Gastrocnemius medialis (tissue), 4 donors: ENCODE data around the gene DENND1A. TPM values are rescaled to one million over a fixed set of nuclear protein-coding genes. Genes with fewer than 3 reads are reported as not detected.

Experiments
- ATAC-seq, 2 donors: fragments of 150-250 bp; one replicate each; pipeline ENCODE4 v1.9.1; 2016
- DNase-seq, 2 donors: peaks; one replicate each; pipeline ENCODE4 v3.0.0-alpha.2; 2019
- H3K27ac ChIP-seq, 4 donors: fragments of 200-600 bp; sonication (generic); 1 replicate in 1 of 4; 2 replicates in 3 of 4; pipeline ENCODE4 v1.5.1; 2016 to 2018; ENCODE audit warnings: mild to moderate bottlenecking in 2 of 4, moderate library complexity in 1 of 4
- H3K27me3 ChIP-seq, 3 donors: fragments of 200-600 bp; sonication (generic) in 2 of 3; 1 replicate in 1 of 3; 2 replicates in 2 of 3; pipeline versions ENCODE4 v1.5.1 to v1.6.0; 2016 to 2019; ENCODE audit warnings: mild to moderate bottlenecking in 1 of 3, moderate library complexity in 1 of 3
- H3K36me3 ChIP-seq, 2 donors: fragments of 200-600 bp; sonication (generic) in 1 of 2; one replicate each; pipeline ENCODE4 v1.5.1; 2017 to 2018
- H3K4me1 ChIP-seq, 2 donors: fragments of 200-600 bp; sonication (generic) in 1 of 2; one replicate each; pipeline ENCODE4 v1.5.1; 2016 to 2017; ENCODE audit warnings: mild to moderate bottlenecking in 2 of 2
- H3K4me3 ChIP-seq, 4 donors: fragments of 200-600 bp; sonication (generic) in 3 of 4; 1 replicate in 1 of 4; 2 replicates in 3 of 4; pipeline ENCODE4 v1.5.1; 2016 to 2019; ENCODE audit warnings: mild to moderate bottlenecking in 2 of 4
- H3K9me3 ChIP-seq, 3 donors: fragments of 200-600 bp; sonication (generic) in 2 of 3; 1 replicate in 1 of 3; 2 replicates in 2 of 3; pipeline ENCODE4 v1.5.1; 2016 to 2019
- POLR2A ChIP-seq, 2 donors: fragments of 450-650 bp; IDR thresholded peaks; one replicate each; pipeline ENCODE4 v1.6.1; 2017; ENCODE audit warnings: antibody characterized with exemption in 2 of 2, mild to moderate bottlenecking in 2 of 2, moderate library complexity in 2 of 2
- in situ Hi-C, 4 donors: fragments of 200-750 bp; cut with MboI; loops; one replicate each; pipeline versions ENCODE4 v1.15.0 to v1.8.0; 2017; ENCODE audit warnings: low sequenced_read_pairs in 4 of 4
- intact Hi-C: fragments of 100-400 bp; cut with DNase I; formaldehyde crosslinking; loops from one replicate; pipeline ENCODE4 v1.15.1; 2023; ENCODE audit warnings: low total_unique reads
- total RNA-seq, 4 donors: library from RNA; depleted of rRNA; stranded (reverse); fragments of >200 nt; gene quantifications; one replicate each; pipeline versions ENCODE4 v1.1.0 to v1.2.3, GENCODE V29; 2016
- TF ChIP-seq, protein P1 (sequence below), 5 experiments: fragments of 450-650 bp in 3 of 5; fragments of 200-600 bp in 2 of 5; sonication (generic) in 2 of 5; IDR thresholded peaks in 4 of 5; conservative IDR thresholded peaks in 1 of 5; 1 replicate in 4 of 5; 2 replicates in 1 of 5; pipeline ENCODE4 v1.5.1; 2016 to 2019; ENCODE audit warnings: antibody characterized with exemption in 5 of 5, mild to moderate bottlenecking in 3 of 5, moderate library complexity in 3 of 5

Gene DENND1A
- total RNA-seq, 4 donors from 2014 or later: 14.1 to 24.6 (median 16.4) TPM

DNA sequence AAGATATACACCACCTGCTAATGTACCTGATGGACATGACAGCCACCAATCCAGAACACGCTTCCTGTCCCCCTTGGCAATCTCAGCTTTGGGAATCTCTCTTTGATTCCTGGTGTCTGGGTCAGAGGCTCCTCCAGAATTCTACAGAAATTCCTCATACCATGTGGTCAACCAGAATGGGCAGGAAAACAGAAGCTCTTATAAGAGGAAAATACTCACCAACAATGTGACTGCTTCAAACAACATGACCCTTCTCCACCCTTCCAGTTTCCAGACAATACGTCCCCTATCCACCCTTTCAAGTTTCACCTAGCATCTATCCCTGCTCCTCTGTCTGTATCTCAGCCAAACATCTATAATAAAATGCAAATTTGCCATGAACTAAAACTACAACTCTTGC, 247.2 kb downstream of the DENND1A start:
- TF ChIP-seq, protein P1, sequence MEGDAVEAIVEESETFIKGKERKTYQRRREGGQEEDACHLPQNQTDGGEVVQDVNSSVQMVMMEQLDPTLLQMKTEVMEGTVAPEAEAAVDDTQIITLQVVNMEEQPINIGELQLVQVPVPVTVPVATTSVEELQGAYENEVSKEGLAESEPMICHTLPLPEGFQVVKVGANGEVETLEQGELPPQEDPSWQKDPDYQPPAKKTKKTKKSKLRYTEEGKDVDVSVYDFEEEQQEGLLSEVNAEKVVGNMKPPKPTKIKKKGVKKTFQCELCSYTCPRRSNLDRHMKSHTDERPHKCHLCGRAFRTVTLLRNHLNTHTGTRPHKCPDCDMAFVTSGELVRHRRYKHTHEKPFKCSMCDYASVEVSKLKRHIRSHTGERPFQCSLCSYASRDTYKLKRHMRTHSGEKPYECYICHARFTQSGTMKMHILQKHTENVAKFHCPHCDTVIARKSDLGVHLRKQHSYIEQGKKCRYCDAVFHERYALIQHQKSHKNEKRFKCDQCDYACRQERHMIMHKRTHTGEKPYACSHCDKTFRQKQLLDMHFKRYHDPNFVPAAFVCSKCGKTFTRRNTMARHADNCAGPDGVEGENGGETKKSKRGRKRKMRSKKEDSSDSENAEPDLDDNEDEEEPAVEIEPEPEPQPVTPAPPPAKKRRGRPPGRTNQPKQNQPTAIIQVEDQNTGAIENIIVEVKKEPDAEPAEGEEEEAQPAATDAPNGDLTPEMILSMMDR (IDR thresholded peaks at IDR 0.05 in 4 of 5, conservative IDR thresholded peaks at IDR 0.05 in 1 of 5): no peak
- TF ChIP-seq POLR2A (IDR thresholded peaks at IDR 0.05): no peak
- Histone ChIP-seq H3K36me3 (no peaks in the 10 kb centered on the region), H3K4me1 (peaks cover 15 to 19% of the 10 kb centered on the region in 2 donors), H3K9me3 (no peaks in the 10 kb centered on the region), H3K27ac (no peak overlapping the region), H3K27me3 (no peaks in the 10 kb centered on the region), H3K4me3 (no peak overlapping the region)
- intact Hi-C loops: no loop called here
- in situ Hi-C loops: no loop called here
- ATAC-seq: no peak
- no peak for DNase-seq

DNA sequence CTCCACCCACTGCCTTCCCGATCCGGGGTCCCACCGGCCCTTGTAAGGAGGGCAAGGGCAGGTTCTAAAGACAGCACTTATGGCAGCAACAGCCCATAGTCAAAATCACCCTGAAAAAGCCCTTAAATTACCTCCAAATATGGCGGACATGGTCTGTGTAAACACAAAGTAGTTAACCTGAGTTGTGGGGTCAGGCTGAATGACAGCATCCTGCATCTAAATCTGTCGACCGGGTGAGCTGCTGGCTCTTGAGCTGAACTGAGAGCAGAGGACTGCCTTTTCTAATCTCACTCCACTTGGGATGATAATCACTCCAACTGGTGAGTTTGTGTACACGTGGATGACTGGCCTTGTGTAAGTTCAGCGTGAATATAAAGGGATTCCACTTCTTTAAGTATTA, 249.6 kb downstream of the DENND1A start:
- Histone ChIP-seq H3K4me3 (no peak overlapping the region), H3K27ac (no peak overlapping the region), H3K4me1 (no peaks in the 10 kb centered on the region), H3K9me3 (no peaks in the 10 kb centered on the region), H3K36me3 (no peaks in the 10 kb centered on the region), H3K27me3 (no peaks in the 10 kb centered on the region)
- DNase-seq (no peak), ATAC-seq (no peak)
- intact Hi-C loops (no loop called here), in situ Hi-C loops (no loop called here)
- TF ChIP-seq, protein P1 (IDR thresholded peaks at IDR 0.05 in 4 of 5, conservative IDR thresholded peaks at IDR 0.05 in 1 of 5): no peak
- TF ChIP-seq POLR2A (IDR thresholded peaks at IDR 0.05): no peak

DNA sequence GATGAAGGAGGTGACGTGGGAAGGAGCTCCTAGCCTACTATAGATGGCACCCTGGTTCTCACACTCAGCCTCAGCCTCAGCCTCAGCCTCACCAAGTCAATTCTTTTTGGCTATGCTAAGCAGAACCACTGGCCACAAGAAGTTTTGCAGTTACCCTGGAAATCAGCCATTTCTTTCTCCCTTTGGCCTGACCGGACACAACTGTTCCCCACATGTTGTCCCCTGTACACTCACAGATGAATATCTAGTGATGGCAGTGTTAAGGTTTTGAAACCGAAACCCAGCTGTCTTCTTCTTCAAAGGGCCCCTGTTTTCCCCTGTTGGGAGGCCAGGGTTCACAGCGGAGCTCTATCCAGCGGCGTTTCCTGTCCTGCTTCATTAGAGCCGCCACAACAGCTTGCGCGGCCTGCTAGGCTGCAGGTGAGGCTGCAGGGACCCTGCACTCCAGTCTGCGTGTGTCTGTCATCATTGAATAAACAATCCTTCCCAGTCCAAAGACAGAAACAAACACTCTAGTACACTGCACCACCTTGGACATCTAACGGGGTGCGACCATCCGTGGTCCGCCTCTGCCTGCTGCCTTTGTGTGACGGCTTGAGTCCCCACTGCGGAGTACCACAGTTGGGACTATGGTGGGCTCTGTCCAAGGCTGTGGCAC, 250.5 kb downstream of the DENND1A start:
- no peaks in the 10 kb centered on the region for H3K4me1 ChIP-seq
- DNase-seq (no peak), ATAC-seq (no peak)
- no peak overlapping the region for H3K4me3 ChIP-seq
- in situ Hi-C loops (no loop called here), intact Hi-C loops (no loop called here)
- no peaks in the 10 kb centered on the region for H3K9me3 ChIP-seq
- H3K27me3 ChIP-seq: no peaks in the 10 kb centered on the region
- no peak overlapping the region for H3K27ac ChIP-seq
- TF ChIP-seq, protein P1 (IDR thresholded peaks at IDR 0.05 in 4 of 5, conservative IDR thresholded peaks at IDR 0.05 in 1 of 5): no peak
- no peak for TF ChIP-seq POLR2A (IDR thresholded peaks at IDR 0.05)
- H3K36me3 ChIP-seq: no peaks in the 10 kb centered on the region

DNA sequence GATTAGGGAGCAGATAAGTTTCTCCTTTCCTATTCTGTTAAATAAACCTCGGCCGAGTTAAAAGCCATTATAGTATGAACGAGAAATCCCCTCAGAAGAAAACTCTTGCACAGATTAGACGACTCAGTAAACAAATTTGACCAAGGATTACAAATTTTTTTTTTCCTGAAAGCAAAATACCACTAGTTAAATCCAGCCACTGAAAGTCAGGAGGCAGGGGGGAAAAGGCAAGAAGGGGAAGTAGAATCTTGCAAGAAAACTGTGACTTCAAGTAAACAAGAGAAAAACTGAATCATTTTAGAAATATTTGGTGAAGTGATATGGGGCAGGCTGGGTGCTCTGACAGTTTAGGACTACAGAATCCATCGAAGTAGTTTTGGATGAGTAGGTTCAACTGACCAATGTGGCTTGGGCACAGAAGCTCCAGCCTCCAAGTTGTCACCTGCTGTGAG, 251.0 kb downstream of the DENND1A start:
- TF ChIP-seq, protein P1 (IDR thresholded peaks at IDR 0.05 in 4 of 5, conservative IDR thresholded peaks at IDR 0.05 in 1 of 5): no peak
- TF ChIP-seq POLR2A (IDR thresholded peaks at IDR 0.05): no peak
- Histone ChIP-seq H3K4me1 (no peaks in the 10 kb centered on the region), H3K27me3 (no peaks in the 10 kb centered on the region), H3K27ac (no peak overlapping the region), H3K36me3 (no peaks in the 10 kb centered on the region), H3K9me3 (no peaks in the 10 kb centered on the region), H3K4me3 (no peak overlapping the region)
- no peak for DNase-seq
- in situ Hi-C loops (no loop called here), intact Hi-C loops (no loop called here)
- ATAC-seq: no peak
